GM12874 (cell line): ENCODE results near the gene SLC39A12.

Experiments
- TF ChIP-seq, protein P1 (sequence below): IDR thresholded peaks from 2 replicates; pipeline ENCODE4 v1.5.1; 2011; ENCODE audit warnings: low read depth, mild to moderate bottlenecking, control low read depth, low read length, moderate library complexity; ENCODE audit not compliant: insufficient read depth

Gene SLC39A12

DNA sequence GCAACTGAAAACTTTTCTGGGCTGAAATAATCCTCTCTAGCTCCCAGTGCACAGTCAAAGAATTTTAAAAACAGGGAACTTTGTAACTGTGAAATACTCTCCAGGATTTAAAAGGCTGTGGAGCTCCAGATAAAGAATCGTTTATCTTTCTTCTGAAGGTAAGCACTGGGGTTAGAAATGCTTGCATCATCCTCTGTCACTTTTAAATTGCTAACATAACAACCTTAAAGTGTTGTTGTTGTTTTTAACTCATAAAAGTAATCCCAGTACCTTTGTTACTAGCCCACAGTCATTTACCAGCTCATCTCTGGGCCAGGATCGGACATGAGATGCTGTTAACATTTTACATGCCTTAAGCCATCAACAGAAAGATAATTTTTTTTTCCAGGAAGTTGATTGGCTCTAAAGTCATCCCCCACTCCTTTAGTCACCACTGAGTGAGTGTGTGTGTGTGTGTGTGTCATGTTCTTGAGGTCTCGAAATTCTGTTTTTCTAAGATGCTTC is at the start of gene SLC39A12:
Gene SLC39A12 (plus strand): TSS at position 51 of the 504 bp plus-strand sequence. CDS start 1,359 bp downstream, outside the sequence.
- TF ChIP-seq, protein P1, sequence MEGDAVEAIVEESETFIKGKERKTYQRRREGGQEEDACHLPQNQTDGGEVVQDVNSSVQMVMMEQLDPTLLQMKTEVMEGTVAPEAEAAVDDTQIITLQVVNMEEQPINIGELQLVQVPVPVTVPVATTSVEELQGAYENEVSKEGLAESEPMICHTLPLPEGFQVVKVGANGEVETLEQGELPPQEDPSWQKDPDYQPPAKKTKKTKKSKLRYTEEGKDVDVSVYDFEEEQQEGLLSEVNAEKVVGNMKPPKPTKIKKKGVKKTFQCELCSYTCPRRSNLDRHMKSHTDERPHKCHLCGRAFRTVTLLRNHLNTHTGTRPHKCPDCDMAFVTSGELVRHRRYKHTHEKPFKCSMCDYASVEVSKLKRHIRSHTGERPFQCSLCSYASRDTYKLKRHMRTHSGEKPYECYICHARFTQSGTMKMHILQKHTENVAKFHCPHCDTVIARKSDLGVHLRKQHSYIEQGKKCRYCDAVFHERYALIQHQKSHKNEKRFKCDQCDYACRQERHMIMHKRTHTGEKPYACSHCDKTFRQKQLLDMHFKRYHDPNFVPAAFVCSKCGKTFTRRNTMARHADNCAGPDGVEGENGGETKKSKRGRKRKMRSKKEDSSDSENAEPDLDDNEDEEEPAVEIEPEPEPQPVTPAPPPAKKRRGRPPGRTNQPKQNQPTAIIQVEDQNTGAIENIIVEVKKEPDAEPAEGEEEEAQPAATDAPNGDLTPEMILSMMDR: no peak

DNA sequence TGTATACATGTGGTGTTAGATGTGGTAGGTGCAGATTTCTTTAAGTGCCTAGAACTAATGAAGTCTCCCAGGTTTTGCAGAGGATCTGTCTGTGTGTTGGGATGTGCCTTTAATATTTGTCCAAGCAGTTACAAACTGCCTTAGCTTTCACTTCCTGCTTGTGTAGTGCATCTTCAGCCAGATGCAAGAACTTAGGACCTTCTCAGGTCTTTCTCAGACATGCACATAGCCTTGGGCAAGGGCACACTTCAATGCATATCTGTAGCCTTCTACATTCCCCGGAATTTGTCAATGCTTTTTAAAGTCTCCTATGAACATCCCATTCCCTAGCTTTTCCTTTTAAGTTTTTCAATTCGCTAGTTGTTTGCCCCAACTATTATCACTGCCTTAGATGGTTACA is 47.2 kb upstream of the SLC39A12 start:
- TF ChIP-seq, protein P1: no peak

- TF ChIP-seq, protein P1: no peak
These were observed 46.2 kb upstream of the SLC39A12 start for GRCh38 chr10:17905491-17905890.

- TF ChIP-seq, protein P1: no peak
These were observed 45.7 kb upstream of the SLC39A12 start for GRCh38 chr10:17906002-17906401.

DNA sequence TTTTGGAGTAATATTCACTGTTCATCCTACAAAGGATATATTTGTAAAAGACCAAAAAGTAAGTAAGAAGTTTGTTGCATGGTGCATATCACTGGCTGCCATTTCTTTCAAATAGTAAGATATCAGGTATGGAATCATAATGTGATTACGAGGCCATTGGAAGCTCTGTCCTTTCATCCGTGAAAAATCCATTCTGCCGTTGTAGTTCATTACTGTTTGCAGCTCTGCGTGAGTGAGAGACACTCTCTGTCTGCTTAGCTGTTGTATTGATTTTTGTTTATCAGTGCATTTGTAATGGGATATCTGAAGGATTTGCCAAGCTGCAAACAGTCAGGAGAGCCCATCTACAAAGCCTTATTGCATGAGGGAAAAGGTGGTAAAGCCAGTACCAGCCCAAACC is 44.1 kb upstream of the SLC39A12 start:
- TF ChIP-seq, protein P1: no peak

GRCh38 chr10:17910125-17910789 is 41.5 kb upstream of the SLC39A12 start:
- TF ChIP-seq, protein P1: peak; percentile 48; the same call in 1 of the 2 replicates

DNA sequence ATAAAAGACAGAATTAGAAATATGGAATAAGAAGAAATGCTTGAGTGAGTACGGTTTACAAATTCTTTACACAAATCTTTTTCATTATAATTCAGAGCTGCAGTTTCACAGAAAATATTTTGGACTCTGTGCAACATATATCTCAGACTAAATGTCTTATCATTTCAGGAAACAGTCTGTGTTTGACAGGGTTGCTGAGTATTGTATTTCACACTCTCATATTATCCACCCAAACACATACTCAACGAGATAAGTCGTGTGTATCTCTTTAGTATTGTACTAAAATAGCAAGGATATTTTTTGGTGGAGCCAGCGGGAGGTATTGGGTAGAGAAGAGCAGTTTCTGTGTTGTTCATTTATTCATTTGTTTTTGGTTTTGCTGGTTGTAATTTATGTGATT is 39.0 kb upstream of the SLC39A12 start:
- TF ChIP-seq, protein P1: no peak
